ENCODE data around the gene ZNF184. TPM values are rescaled to one million over a fixed set of nuclear protein-coding genes. Genes with fewer than 3 reads are reported as not detected.

Gene ZNF184
- total and polyA plus RNA-seq, 2 of the 4 experiments (the other 2 are of a cell fraction) = 2.8 to 8.1 TPM

GRCh38 chr6:27452496-27452897 is 20.4 kb downstream of the ZNF184 start:
- ATAC-seq (ENCODE audit: low read depth) = no peak
- intact Hi-C loops (cut with micrococcal nuclease) = no loop called here
- Histone ChIP-seq H3K9ac (ENCODE audit: low read depth, low read length) (no peak overlapping the region), H3K23ac (ENCODE audit: low read depth, low read length) (no peak overlapping the region), H3K27me3 (ENCODE audit: control insufficient read depth, insufficient read depth, low read length) (no peaks in the 10 kb centered on the region), H3K27ac (ENCODE audit: insufficient read depth, low read length) (no peak overlapping the region), H3K4me2 (ENCODE audit: low read depth, low read length) (no peak overlapping the region), H3K14ac (replicated peaks; ENCODE audit: low read depth, low read length) (no peak overlapping the region), H4K5ac (ENCODE audit: low read depth, low read length) (no peak overlapping the region), H4K8ac (ENCODE audit: low read depth in 2 of 2, low read length in 2 of 2) (no peak overlapping the region), H3K9me3 (ENCODE audit: control insufficient read depth, insufficient read depth, low read length) (peaks cover 65% of the 10 kb centered on the region), H2BK20ac (ENCODE audit: low read depth, low read length) (no peak overlapping the region), H3K4me3 (ENCODE audit: insufficient read depth, low read depth, low read length) (no peak overlapping the region), H2BK5ac (ENCODE audit: low read depth, low read length, poor library complexity, severe bottlenecking) (no peak overlapping the region), H3K9me1 (ENCODE audit: insufficient read depth, low read length) (no peaks in the 10 kb centered on the region), H3K4ac (ENCODE audit: low read depth, low read length) (no peak overlapping the region), H3K18ac (ENCODE audit: low read depth, low read length) (no peak overlapping the region), H3K56ac (ENCODE audit: extremely low read depth, insufficient read depth, low read length) (no peak overlapping the region), H3K36me3 (ENCODE audit: control insufficient read depth, insufficient read depth, low read length) (peaks cover 50% of the 10 kb centered on the region), H3K4me1 (ENCODE audit: control insufficient read depth, insufficient read depth, low read length) (no peaks in the 10 kb centered on the region), H2BK120ac (ENCODE audit: low read depth, low read length) (no peak overlapping the region), H4K20me1 (ENCODE audit: insufficient read depth, low read length) (no peaks in the 10 kb centered on the region), H2AK9ac (replicated peaks; ENCODE audit: low read depth, low read length, poor library complexity) (no peak overlapping the region), H2BK15ac (ENCODE audit: low read depth, low read length) (no peak overlapping the region), H2AFZ (replicated peaks; ENCODE audit: low read length, poor library complexity) (no peak overlapping the region), H4K91ac (ENCODE audit: insufficient read depth, low read depth, low read length) (no peak overlapping the region), H2AK5ac (ENCODE audit: low read depth, low read length) (no peak overlapping the region), H3K79me1 (ENCODE audit: low read depth in 1 of 2, low read length in 2 of 2) (no peaks in the 10 kb centered on the region; a peak in 1 of 4 replicates)
- in situ Hi-C loops (cut with MboI; ENCODE audit: low sequenced_read_pairs) = no loop called here
- dilution Hi-C loops (cut with HindIII; ENCODE audit: low sequenced_read_pairs, unreplicated experiment) = no loop called here
- CTCF ChIA-PET = no interaction called here
- POLR2A ChIA-PET (ENCODE audit: unreplicated experiment) = no interaction called here
- no CpG with 5 or more reads among the region's 3 CpGs for WGBS, 2 experiments (ENCODE audit: extremely low coverage in 2 of 2, insufficient read length in 1 of 2)
- no TSS peak for BruUV-seq (replicated peaks)
- DNase-seq = peak; percentile 5
- TF ChIP-seq ELK1 (IDR thresholded peaks at IDR 0.05; ENCODE audit: borderline replicate concordance, low read depth, low read length) (no peak), RCOR1 (IDR thresholded peaks at IDR 0.05; ENCODE audit: insufficient replicate concordance, low read length) (no peak), CEBPB (IDR thresholded peaks at IDR 0.05; ENCODE audit: low read depth, low read length) (no peak), RAD21 (IDR thresholded peaks at IDR 0.05; ENCODE audit: low read length) (no peak), CHD1 (IDR thresholded peaks at IDR 0.05; ENCODE audit: low read depth, low read length) (no peak), NFE2L2 (IDR thresholded peaks at IDR 0.05; ENCODE audit: low read depth, low read length) (no peak)

Data from IMR-90 (cell line).